IMR-90 (cell line): Measurements from ENCODE around the gene KAZN. TPM values are rescaled to one million over a fixed set of nuclear protein-coding genes. Genes with fewer than 3 reads are reported as not detected.

Experiments
- ATAC-seq: fragments of 200-7000 bp; cut with Tn5 transposase; 2 replicates; pipeline ENCODE4 v1.9.1; 2020; ENCODE audit warnings: low read depth, mild to moderate bottlenecking, moderate library complexity
- BruUV-seq: library from RNA; stranded (reverse); fragments of 400-500 nt; replicated peaks from 2 replicates; lab custom pipeline; 2021; lab: Mats Ljungman, UMichigan
- CTCF ChIA-PET: fragments of 300-600 bp; formaldehyde crosslinking; extraction: SDS; loops from one replicate; lab custom pipeline; 2021; ENCODE audit warnings: antibody characterized with exemption; lab: Yijun Ruan, JAX
- POLR2A ChIA-PET: fragments of 300-600 bp; sonication (Branson Sonifier 250); formaldehyde crosslinking; loops from one replicate; lab custom pipeline; 2022; ENCODE audit warnings: antibody characterized with exemption; ENCODE audit not compliant: unreplicated experiment; lab: Charles Lee
- DNase-seq: peaks from one replicate; pipeline ENCODE4 v3.0.0; 2013
- H2AFZ ChIP-seq: replicated peaks from 2 replicates; pipeline ENCODE3; 2013; ENCODE audit warnings: low read length, mild to moderate bottlenecking; ENCODE audit not compliant: poor library complexity
- H2AK5ac ChIP-seq: 2 replicates; pipeline ENCODE4 v1.6.1; 2013; ENCODE audit warnings: low read depth, low read length, inconsistent platforms
- H2AK9ac ChIP-seq: replicated peaks from 2 replicates; pipeline ENCODE3; 2013; ENCODE audit warnings: mild to moderate bottlenecking, low read depth, low read length, moderate library complexity; ENCODE audit not compliant: poor library complexity
- H2BK120ac ChIP-seq: 2 replicates; pipeline ENCODE4 v1.6.1; 2013; ENCODE audit warnings: low read depth, low read length, inconsistent platforms
- H2BK15ac ChIP-seq: 3 replicates; pipeline ENCODE4 v1.6.1; 2013; ENCODE audit warnings: low read depth, low read length, inconsistent platforms
- H2BK20ac ChIP-seq: 2 replicates; pipeline ENCODE4 v1.6.1; 2013; ENCODE audit warnings: low read depth, mild to moderate bottlenecking, inconsistent platforms, low read length, moderate library complexity
- H2BK5ac ChIP-seq: 2 replicates; pipeline ENCODE4 v1.6.1; 2013; ENCODE audit warnings: mild to moderate bottlenecking, low read depth, low read length, inconsistent platforms; ENCODE audit not compliant: poor library complexity, severe bottlenecking
- H3K14ac ChIP-seq: replicated peaks from 2 replicates; pipeline ENCODE4 v1.6.1; 2013; ENCODE audit warnings: low read depth, low read length, inconsistent platforms
- H3K18ac ChIP-seq: 2 replicates; pipeline ENCODE4 v1.6.1; 2013; ENCODE audit warnings: low read depth, low read length, control low read depth
- H3K23ac ChIP-seq: 2 replicates; pipeline ENCODE4 v1.6.1; 2013; ENCODE audit warnings: low read depth, low read length, inconsistent platforms
- H3K27ac ChIP-seq: 2 replicates; pipeline ENCODE4 v1.5.1; 2013; ENCODE audit warnings: mild to moderate bottlenecking, control low read depth, low read length; ENCODE audit not compliant: insufficient read depth
- H3K27me3 ChIP-seq: 2 replicates; pipeline ENCODE4 v1.6.1; 2013; ENCODE audit warnings: low read length; ENCODE audit not compliant: control insufficient read depth, insufficient read depth
- H3K36me3 ChIP-seq: 2 replicates; pipeline ENCODE4 v1.6.1; 2013; ENCODE audit warnings: low read length, mixed read lengths; ENCODE audit not compliant: control insufficient read depth, insufficient read depth
- H3K4ac ChIP-seq: 2 replicates; pipeline ENCODE4 v1.6.1; 2013; ENCODE audit warnings: low read depth, low read length, inconsistent platforms
- H3K4me1 ChIP-seq: 2 replicates; pipeline ENCODE4 v1.6.1; 2013; ENCODE audit warnings: low read length, mixed read lengths; ENCODE audit not compliant: control insufficient read depth, insufficient read depth
- H3K4me2 ChIP-seq: 2 replicates; pipeline ENCODE4 v1.6.1; 2013; ENCODE audit warnings: low read depth, mild to moderate bottlenecking, control low read depth, low read length, moderate library complexity
- H3K4me3 ChIP-seq: 2 replicates; pipeline ENCODE4 v1.5.1; 2013; ENCODE audit warnings: low read depth, mild to moderate bottlenecking, control low read depth, low read length, moderate library complexity; ENCODE audit not compliant: insufficient read depth
- H3K56ac ChIP-seq: 2 replicates; pipeline ENCODE4 v1.6.1; 2013; ENCODE audit warnings: low read length, inconsistent platforms; ENCODE audit not compliant: insufficient read depth; ENCODE audit errors: extremely low read depth
- H3K79me1 ChIP-seq, 2 experiments: 2 replicates each; pipeline ENCODE4 v1.6.1; 2013; ENCODE audit warnings: low read length in 2 of 2, inconsistent platforms in 1 of 2, low read depth in 1 of 2
- H3K9ac ChIP-seq: 2 replicates; pipeline ENCODE4 v1.6.1; 2013; ENCODE audit warnings: low read depth, low read length, control low read depth
- H3K9me1 ChIP-seq: 2 replicates; pipeline ENCODE4 v1.6.1; 2013; ENCODE audit warnings: low read length, inconsistent platforms; ENCODE audit not compliant: insufficient read depth
- H3K9me3 ChIP-seq: 2 replicates; pipeline ENCODE4 v1.6.1; 2013; ENCODE audit warnings: low read length; ENCODE audit not compliant: control insufficient read depth, insufficient read depth
- H4K20me1 ChIP-seq: 2 replicates; pipeline ENCODE4 v1.6.1; 2013; ENCODE audit warnings: low read length, inconsistent platforms; ENCODE audit not compliant: insufficient read depth
- H4K5ac ChIP-seq: 2 replicates; pipeline ENCODE4 v1.6.1; 2013; ENCODE audit warnings: mild to moderate bottlenecking, low read depth, low read length, control low read depth
- H4K8ac ChIP-seq, 2 experiments: 2 replicates each; pipeline ENCODE4 v1.6.1; 2013; ENCODE audit warnings: low read depth in 2 of 2, low read length in 2 of 2, control low read depth in 1 of 2, inconsistent platforms in 1 of 2
- H4K91ac ChIP-seq: 2 replicates; pipeline ENCODE4 v1.6.1; 2013; ENCODE audit warnings: low read depth, low read length, inconsistent platforms; ENCODE audit not compliant: insufficient read depth
- MAZ ChIP-seq: IDR thresholded peaks from 2 replicates; pipeline ENCODE4 v1.6.1; 2012; ENCODE audit warnings: low read depth, mild to moderate bottlenecking, low read length, improper control_type of control experiment, moderate library complexity, borderline replicate concordance
- RAD21 ChIP-seq: IDR thresholded peaks from 2 replicates; pipeline ENCODE4 v1.6.1; 2012; ENCODE audit warnings: low read length, improper control_type of control experiment
- RFX5 ChIP-seq: IDR thresholded peaks from 2 replicates; pipeline ENCODE4 v1.8.0; 2012; ENCODE audit warnings: low read depth, mild to moderate bottlenecking, low read length, moderate library complexity
- WGBS, 2 experiments: methylation state at CpG; one replicate each; pipeline versions ENCODE4 v1.1.5 to v1.1.7; 2013; ENCODE audit warnings: missing lambda C conversion rate in 2 of 2; ENCODE audit not compliant: insufficient read length in 1 of 2; ENCODE audit errors: extremely low coverage in 2 of 2; 5-methylcytosine and 5-hydroxymethylcytosine counted together
- dilution Hi-C: fragments of 300-500 bp; cut with HindIII; formaldehyde crosslinking; loops from one replicate; pipeline ENCODE4 v1.14.3; 2018; ENCODE audit warnings: low sequenced_read_pairs; ENCODE audit not compliant: unreplicated experiment
- in situ Hi-C: fragments of 300-500 bp; cut with MboI; formaldehyde crosslinking; loops from 3 replicates; pipeline ENCODE4 v1.14.3; 2019; ENCODE audit warnings: low sequenced_read_pairs, inconsistent platforms, mixed read lengths
- intact Hi-C: fragments of 100-400 bp; cut with micrococcal nuclease; formaldehyde crosslinking; loops from 2 replicates; pipeline ENCODE4 v1.10.0; 2022
- polyA plus RNA-seq, 3 experiments: library from polyadenylated mRNA; depleted of rRNA; stranded (reverse); fragments of >200 nt; gene quantifications; 2 replicates each; pipeline ENCODE4 v1.2.3, GENCODE V29; 2012; ENCODE audit warnings: low replicate concordance in 1 of 3
- total RNA-seq: library from RNA; depleted of rRNA; stranded (reverse); fragments of >200 nt; gene quantifications from 2 replicates; pipeline ENCODE4 v1.2.3, GENCODE V29; 2012
- TF ChIP-seq, protein P1 (sequence below): fragments of 150-350 bp; IDR thresholded peaks from 2 replicates; pipeline ENCODE4 v1.6.1; 2017; ENCODE audit warnings: mild to moderate bottlenecking, antibody characterized with exemption, low read length, low read depth

Gene KAZN
- total and polyA plus RNA-seq, 2 of the 4 experiments (the other 2 are of a cell fraction): 5.2 to 10.5 TPM

DNA sequence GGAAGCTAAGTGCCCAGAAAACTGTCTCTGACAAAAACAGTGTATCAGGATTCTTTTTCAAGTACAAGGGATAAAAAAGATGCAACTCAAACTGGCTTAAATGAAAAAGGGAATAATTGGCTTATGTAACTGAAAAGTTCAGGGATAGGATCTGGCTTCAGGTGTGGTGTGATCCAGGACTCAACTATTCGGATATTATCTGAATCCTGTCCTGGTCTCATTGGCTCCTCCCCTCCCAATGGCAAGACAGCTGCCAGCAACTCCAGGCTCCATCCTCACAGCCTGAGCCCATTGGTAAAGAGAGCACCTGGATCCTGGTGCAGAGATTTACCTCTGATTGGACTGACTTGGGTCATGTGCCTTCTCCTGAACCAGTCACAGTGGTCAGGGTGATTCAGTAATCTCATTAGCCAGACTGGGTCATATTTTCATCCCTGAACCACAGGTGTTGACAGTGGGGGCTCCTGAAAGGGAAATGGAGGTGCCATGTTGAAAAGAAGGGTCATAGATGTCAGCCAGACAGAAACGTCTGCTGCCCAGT lies 349.7 kb downstream of the KAZN start:
- H3K9ac ChIP-seq: no peak overlapping the region
- peak overlapping the region; percentile 28; the same call in 1 of the 2 replicates for H3K14ac ChIP-seq
- no peak overlapping the region for H2AFZ ChIP-seq
- H2AK5ac ChIP-seq: peak overlapping the region; percentile 86
- no peak overlapping the region for H3K4me3 ChIP-seq
- H4K8ac ChIP-seq: peak overlapping the region in 1 of 2 experiments; percentile 20; a peak in 2 of 4 replicates
- peak overlapping the region; percentile 100 for H2BK120ac ChIP-seq
- peak overlapping the region; percentile 55; the same call in 1 of the 3 replicates for H2BK15ac ChIP-seq
- ChIA-PET CTCF (interaction anchor here (1.7 kb wide), 1 partner anchor 99 kb away, joined by 3 read pairs; no protein-coding TSS in a partner anchor), POLR2A (no interaction called here)
- H3K23ac ChIP-seq: 0 out of 2 replicates have a peak overlapping the region, but pooled peaks have one; percentile 21
- no peak overlapping the region for H3K4me2 ChIP-seq
- no peaks in the 10 kb centered on the region; the same call in 1 of the 2 replicates for H4K20me1 ChIP-seq
- no peaks in the 10 kb centered on the region for H3K27me3 ChIP-seq
- peak overlapping the region; percentile 95 for H3K4ac ChIP-seq
- DNase-seq (no peak), ATAC-seq (no peak)
- H3K9me1 ChIP-seq: peaks cover 27% of the 10 kb centered on the region
- H2BK5ac ChIP-seq: no peak overlapping the region
- peak overlapping the region; percentile 84; the same call in 1 of the 2 replicates for H4K5ac ChIP-seq
- WGBS, 2 experiments: no CpG with 5 or more reads among the region's 2 CpGs
- H2BK20ac ChIP-seq: no peak overlapping the region
- H3K9me3 ChIP-seq: no peaks in the 10 kb centered on the region
- peak overlapping the region; percentile 25 for H2AK9ac ChIP-seq
- peaks cover 20 to 83% of the 10 kb centered on the region in 2 experiments for H3K79me1 ChIP-seq
- dilution Hi-C loops: no loop called here
- in situ Hi-C loops: loop anchor here (25.0 kb wide), 1 partner anchor 1186 kb away; no protein-coding TSS in a partner anchor
- BruUV-seq: no TSS peak
- no peak overlapping the region for H3K18ac ChIP-seq
- intact Hi-C loops: loop anchor here (5.0 to 10.0 kb wide), 2 partner anchors 79 to 227 kb away; no protein-coding TSS in a partner anchor
- H3K36me3 ChIP-seq: no peaks in the 10 kb centered on the region
- peaks cover 32% of the 10 kb centered on the region for H3K4me1 ChIP-seq
- H4K91ac ChIP-seq: peak overlapping the region; percentile 100; the same call in 1 of the 2 replicates
- TF ChIP-seq, protein P1, sequence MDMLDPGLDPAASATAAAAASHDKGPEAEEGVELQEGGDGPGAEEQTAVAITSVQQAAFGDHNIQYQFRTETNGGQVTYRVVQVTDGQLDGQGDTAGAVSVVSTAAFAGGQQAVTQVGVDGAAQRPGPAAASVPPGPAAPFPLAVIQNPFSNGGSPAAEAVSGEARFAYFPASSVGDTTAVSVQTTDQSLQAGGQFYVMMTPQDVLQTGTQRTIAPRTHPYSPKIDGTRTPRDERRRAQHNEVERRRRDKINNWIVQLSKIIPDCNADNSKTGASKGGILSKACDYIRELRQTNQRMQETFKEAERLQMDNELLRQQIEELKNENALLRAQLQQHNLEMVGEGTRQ: 0 out of 2 replicates have a peak, but pooled peaks have one; percentile 29
- TF ChIP-seq MAZ: no peak
- no peak for TF ChIP-seq RFX5
- no peak for TF ChIP-seq RAD21
- H3K27ac ChIP-seq: no peak overlapping the region
- no peak overlapping the region for H3K56ac ChIP-seq
